Stimulated activated CD8-positive, alpha-beta memory T cell treated with anti-CD3 and anti-CD28 coated beads, Interleukin-4, amount 100 ng/mL, for 48 hours (primary cell): Measurements from ENCODE around the gene NSD1.
"Not testable (repeated sequence)": the region's sequence is repeated elsewhere in the genome, so short reads cannot be mapped to it uniquely, and the experiment has no call there.

Source experiments
- DNase-seq: peaks from one replicate; pipeline ENCODE4 v3.0.0-alpha.2; 2020

NSD1 gene

DNA sequence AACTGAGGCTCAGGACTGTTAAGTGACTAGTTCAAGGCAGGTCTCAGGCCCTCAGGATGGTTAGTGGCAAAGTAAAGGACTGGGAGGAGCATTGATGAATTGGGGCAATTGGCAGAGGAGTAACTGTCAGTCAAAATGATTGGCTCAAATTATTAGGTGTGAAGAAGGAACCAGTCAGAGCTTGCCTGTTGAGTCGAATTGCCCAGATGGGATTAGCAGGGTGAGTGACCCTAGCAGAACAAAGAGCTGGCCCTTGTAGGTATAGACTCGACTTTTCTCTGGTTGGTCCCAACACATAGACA lies 2.6 kb upstream of the NSD1 start:
- no peak for DNase-seq

DNA sequence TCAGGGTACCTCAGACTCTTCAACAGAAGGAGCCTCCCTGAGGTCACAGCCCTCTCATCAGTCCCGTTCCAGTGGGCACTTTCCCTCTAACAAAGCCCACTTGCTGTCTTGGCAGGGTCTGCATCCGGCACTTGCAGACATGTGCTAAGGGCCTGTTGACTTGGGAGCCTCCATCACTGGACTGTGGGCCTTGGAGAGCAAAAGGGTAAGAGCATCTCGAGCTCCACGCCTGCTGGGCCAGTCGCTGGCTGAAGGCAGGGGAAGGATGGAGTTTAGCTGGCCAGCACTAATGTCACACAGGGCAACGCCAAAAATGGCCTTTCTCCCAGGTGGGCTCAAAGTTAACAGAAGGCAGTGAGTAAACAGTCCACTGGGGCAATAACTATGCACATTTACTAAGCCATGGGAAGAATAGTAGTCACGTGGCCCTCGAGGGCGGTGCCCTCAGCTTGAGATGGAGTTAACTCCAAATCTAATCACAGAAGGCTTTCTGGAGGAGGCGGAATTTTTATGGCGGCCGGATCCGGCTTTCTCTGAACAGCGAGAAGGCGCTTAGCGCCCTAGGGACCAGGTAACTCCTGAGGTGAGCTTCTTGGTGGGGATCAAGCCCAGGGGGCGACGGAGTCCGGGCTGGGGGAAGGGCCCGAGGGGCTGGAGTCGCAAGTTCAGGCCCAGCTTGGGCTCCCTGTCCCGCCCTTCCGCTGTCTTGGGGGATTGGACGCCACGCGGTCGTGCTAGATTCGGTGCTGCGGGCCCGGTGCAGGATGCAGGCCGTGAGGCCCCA lies 2.0 kb upstream of the NSD1 start:
- no peak for DNase-seq

- no peak for DNase-seq
Observed at GRCh38 chr5:177132136-177133095, 1.2 kb upstream of the NSD1 start.

- DNase-seq: peak; percentile 59
Observed at GRCh38 chr5:177133853-177134696, 502 bp downstream of the NSD1 start.

GRCh38 chr5:177134697-177135225 lies 1.2 kb downstream of the NSD1 start:
- peak; percentile 30 for DNase-seq

GRCh38 chr5:177140312-177140711 lies 6.7 kb downstream of the NSD1 start:
- no peak for DNase-seq

- DNase-seq: no peak
Observed at GRCh38 chr5:177141496-177141895, 7.9 kb downstream of the NSD1 start.

- DNase-seq: no peak
Observed at GRCh38 chr5:177142098-177142611, 8.6 kb downstream of the NSD1 start.

- no peak for DNase-seq
Observed at GRCh38 chr5:177142778-177143177, 9.2 kb downstream of the NSD1 start.

DNA sequence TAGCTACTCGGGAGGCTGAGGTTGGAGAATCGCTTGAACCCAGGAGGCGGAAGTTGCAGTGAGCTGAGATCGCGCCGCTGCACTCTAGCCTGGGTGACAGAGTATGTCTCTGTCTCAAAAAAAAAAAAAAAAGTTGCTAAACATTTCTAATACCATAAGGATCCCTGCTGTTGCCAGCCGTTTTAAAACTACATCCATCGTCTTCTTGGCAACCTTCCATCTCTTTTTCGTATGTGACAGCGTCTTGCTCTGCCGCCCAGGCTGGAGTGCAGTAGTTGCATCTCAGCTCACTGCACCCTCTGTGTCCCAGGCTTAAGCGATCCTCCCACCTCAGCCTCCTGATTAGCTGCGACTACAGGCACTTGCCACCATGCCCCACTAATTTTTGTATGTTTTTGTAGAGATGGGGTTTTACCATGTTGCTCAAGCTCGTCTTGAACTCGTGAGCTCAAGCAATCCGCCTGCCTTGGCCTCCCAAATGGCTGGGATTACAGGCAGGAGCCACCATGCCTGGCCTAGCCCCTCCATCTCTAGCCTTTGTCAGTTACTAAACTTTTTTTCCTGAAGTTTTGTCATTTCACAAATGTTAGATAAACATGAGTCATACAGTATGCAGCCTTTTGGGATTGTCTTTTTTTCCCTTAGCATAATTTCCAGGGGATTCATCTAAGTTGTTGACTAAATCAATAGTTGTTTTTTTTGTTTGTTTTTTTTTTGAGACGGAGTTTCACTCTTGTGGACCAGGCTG lies 13.5 kb downstream of the NSD1 start:
- DNase-seq: no peak

- not testable (repeated sequence) for DNase-seq
Observed at GRCh38 chr5:177150061-177150460, 16.5 kb downstream of the NSD1 start.

DNA sequence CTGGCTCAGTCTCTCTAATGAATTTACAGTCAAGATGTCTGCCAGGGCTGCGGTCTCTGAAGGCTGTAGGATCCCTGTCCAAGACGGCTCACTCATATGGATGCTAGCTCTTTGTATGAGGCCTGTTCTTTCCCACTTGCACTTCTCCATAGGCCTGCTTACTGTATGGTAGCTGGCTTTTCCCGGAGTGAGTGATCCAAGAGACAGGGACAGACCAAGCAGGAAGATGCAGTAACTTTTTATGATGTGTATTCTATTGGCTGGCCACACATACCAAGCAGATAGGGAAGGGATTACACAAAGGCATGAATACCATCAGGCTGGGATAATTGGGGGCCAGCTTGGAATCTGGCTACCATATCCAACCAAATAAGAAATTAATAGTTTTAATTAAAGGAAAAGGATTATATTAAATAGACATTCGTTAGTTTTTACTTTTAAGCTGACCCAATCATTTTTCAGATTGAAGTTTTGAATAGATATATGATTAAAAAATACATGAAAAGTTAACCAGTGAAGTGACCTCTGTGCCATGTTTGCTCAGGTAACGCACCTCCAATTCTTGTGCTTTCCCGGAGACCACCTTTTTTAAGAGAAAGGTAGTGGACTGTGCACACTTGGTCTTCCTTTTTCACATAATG lies 20.6 kb downstream of the NSD1 start:
- DNase-seq: peak; percentile 14

GRCh38 chr5:177162379-177162778 lies 28.8 kb downstream of the NSD1 start:
- DNase-seq: peak; percentile 19

GRCh38 chr5:177163500-177163899 lies 29.9 kb downstream of the NSD1 start:
- DNase-seq: no peak

- no peak for DNase-seq
Observed at GRCh38 chr5:177169271-177169670, 35.7 kb downstream of the NSD1 start.

DNA sequence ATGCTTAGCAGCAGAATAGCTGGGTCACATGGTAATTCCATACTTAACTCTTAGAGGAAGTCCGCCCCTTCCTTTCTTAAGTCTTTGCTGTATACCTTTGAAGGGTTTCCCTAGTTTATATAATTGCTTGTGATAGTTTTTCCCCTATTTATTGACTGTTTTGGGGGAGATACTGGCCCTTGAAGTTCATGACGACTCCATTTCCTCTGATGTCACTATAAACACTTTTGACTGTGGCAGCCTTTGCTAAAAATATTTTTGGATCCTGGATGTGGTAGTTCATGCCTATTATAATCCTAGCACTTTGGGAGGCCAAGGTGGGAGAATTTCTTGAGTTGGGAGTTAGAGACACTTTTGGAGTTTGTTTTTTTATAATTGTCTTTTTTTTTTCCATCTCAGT lies 38.4 kb downstream of the NSD1 start:
- no peak for DNase-seq

GRCh38 chr5:177175336-177175735 lies 41.8 kb downstream of the NSD1 start:
- no peak for DNase-seq

GRCh38 chr5:177176175-177176711 lies 42.7 kb downstream of the NSD1 start:
- no peak for DNase-seq

DNA sequence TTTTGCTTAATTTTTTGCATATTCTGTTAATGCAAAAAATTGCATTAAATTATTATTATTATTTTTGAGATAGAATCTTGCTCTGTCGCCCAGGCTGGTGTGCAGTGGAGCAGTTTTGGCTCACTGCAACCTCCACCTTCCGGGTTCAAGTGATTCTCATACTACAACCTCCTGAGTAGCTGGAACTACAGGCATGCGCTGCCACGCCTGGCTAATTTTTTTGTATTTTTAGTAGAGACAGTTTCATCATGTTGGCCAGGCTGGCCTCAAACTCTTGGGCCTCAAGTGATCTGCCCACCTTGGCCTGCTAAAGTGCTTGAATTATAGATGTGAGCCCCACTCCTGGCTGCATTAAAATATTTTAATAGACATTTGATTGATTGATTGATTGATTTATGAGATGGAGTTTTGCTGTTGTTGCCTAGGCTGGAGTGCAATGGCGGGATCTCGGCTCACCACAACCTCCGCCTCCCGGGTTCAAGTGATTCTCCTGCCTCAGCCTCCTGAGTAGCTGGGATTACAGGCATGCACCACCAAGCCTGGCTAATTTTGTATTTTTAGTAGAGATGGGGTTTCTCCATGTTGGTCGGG lies 44.4 kb downstream of the NSD1 start:
- not testable (repeated sequence) for DNase-seq

DNA sequence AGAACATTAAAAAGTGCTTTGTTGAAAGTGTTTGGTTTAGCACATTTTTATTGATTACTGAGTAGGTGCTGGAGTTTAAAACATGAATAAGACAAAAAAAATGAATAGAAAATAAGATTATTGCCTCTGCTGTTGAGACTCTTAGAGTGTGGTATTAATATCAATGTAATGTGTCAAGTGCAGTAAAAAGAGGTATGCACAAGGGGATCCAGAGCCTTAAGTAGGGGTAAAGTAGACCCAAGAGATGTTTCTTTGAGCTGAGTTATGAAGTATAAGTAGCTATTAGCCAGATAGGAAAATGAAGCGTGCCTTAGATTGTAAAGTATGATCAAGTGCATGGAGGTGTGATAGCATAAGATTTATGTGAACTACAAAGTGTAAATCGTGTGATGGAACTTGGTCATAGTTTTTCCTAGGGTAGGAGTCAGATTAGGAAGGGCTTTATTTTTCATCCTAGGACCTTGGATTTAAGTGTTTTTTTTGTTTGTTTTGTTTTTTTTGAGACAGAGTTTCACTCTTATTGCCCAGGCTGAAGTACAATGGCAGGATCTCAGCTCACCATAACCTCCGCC lies 45.2 kb downstream of the NSD1 start:
- DNase-seq: no peak
